HG03575 (cell line): Measurements from ENCODE around the gene GBP6.
"Not testable (repeated sequence)": the region's sequence is repeated elsewhere in the genome, so short reads cannot be mapped to it uniquely, and the experiment has no call there.

Source experiments
- ATAC-seq: cut with Tn5 transposase; IDR thresholded peaks from one replicate; pipeline ENCODE4 v1.9.1; 2021; ENCODE audit not compliant: unreplicated experiment, insufficient number of reproducible peaks, low FRiP score; ENCODE audit errors: extremely low read depth

The GBP6 gene, protein sequence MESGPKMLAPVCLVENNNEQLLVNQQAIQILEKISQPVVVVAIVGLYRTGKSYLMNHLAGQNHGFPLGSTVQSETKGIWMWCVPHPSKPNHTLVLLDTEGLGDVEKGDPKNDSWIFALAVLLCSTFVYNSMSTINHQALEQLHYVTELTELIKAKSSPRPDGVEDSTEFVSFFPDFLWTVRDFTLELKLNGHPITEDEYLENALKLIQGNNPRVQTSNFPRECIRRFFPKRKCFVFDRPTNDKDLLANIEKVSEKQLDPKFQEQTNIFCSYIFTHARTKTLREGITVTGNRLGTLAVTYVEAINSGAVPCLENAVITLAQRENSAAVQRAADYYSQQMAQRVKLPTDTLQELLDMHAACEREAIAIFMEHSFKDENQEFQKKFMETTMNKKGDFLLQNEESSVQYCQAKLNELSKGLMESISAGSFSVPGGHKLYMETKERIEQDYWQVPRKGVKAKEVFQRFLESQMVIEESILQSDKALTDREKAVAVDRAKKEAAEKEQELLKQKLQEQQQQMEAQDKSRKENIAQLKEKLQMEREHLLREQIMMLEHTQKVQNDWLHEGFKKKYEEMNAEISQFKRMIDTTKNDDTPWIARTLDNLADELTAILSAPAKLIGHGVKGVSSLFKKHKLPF

DNA sequence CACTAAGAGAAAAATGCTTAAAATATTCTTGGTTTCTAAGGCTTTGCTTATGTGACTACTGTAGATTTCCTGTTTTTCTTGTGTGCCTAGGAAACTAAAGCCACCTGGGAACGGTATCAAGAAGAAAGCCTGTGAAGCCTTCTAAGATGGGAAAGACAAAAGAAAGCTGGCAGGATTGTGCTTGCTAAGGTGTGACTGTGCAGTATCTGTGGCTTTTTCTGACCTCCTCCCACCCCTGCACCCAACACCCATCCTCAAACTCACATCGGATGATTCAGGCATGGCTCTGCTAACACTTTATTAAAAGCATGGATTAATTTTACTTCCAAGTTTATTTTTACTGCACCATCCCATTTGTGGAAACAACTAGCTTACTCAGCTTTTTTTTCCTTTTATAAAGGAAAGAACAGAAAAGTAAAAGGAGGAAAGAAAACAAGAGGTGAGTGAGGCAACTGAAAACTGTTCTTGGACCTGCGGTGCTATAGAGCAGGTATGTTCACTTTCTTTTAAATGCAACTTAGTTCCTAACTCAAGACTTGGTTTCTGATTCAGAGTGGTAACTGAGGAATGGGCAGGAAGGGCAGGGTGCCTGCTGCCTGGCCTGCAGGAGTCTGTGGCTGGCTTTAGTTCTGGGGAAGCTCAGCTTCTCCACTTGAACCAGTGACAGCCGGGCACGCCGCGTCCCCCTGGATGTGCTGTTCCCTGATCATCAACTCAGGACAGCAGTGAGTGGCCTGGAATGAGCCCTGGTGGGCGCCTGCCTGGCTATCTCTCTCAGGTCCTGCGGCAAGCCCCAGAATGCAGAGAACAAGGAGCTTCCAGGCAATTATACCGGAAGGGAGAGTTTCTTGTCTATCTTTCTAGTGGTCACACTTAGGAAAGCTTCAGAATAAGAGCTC, at the start of gene GBP6:
Gene GBP6, plus strand, starts transcription at position 422 of the 899 bp plus-strand sequence. CDS start 4,493 bp downstream, outside the sequence.
- ATAC-seq, result no peak

DNA sequence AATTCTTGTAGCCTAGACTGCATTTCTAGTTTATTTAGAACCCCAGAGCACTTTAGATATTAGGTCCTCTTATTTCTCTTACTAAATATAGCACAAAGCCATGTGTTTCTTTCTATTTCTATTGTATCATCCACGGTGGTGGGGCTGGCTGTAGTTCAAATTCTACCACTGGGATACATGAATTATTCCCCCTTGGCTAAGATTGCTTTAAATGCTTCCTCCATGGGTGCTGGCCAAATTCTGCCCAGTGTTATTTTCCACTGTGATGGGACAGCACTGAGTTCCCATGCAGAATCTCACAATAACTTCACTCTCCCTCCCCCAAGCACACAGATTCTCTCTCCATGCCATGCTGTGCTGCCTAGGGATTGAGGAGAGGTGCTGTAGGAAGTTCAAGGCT, 41.5 kb upstream of the GBP6 start:
- ATAC-seq, result no peak

DNA sequence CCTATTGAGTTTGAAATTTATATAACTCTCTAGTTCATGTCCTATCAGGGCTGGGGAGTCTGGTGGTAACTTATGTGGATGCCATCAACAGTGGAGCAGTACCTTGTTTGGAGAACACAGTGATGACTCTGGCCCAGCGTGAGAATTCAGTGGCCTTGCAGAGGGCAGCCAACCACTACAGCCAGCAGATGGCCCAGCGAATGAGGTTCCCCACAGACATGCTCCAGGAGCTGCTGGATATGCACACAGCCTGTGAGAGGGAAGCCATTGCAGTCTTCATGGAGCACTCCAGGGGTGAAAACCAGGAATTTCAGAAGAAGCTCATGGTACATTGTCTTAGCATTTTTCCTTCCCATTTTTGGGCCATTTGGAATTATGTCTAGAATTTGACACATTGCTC, 32.0 kb upstream of the GBP6 start:
- no peak for ATAC-seq

DNA sequence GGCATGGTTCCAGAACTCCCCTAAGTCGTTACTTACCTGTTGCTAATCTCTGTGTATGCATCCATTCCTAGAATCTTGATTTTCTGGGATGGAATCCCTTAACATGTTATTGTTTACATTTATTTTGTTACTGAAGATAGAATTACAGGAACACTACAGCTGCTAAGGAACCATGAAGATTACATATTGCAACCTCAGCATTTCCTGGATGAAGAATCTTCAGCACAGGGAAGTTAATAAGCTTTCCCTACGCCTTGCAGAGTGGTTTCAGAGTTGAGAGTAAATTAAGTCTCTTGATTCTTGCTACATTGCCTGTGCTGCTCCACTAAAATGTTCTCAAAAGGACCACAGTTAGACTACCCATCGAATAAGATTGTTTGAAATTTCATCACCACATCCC, 31.4 kb upstream of the GBP6 start:
- ATAC-seq, result no peak

DNA sequence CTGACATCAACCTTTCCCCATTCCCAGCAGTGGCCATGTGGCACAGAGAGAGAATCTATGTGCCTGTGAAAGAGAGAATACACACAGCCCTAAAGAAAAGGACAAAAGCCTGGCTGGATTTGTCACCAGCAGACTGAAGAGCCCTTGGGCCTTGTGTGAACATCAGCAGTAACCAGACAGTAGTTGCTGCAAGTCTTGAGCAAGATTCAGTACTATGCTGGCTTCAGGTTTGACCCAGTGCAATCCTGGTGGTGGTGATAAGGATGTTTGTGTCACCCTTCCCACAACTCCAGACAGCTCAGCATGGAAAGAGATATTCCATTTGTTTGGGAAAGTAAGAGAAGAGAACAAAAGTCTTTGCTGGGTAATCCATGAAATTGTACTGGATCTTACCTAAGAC, 28.4 kb upstream of the GBP6 start:
- no peak for ATAC-seq

DNA sequence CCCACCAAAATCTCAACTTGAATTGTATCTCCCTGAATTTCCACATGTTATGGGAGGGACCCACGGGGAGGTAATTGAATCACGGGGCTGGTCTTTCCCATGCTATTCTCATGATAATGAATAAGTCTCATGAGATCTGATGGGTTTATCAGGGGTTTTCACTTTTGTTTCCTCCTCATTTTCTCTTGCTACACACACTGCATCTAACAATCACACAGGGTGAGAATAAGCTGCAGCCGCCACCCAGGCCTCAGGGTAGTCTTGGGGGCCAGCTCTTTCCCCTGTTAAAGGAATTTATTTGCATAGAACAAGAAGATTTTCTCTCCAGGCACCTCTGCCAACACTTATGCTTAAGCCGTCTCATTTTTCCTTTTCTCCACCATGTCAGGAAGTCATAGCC, 26.0 kb upstream of the GBP6 start:
- no peak for ATAC-seq

DNA sequence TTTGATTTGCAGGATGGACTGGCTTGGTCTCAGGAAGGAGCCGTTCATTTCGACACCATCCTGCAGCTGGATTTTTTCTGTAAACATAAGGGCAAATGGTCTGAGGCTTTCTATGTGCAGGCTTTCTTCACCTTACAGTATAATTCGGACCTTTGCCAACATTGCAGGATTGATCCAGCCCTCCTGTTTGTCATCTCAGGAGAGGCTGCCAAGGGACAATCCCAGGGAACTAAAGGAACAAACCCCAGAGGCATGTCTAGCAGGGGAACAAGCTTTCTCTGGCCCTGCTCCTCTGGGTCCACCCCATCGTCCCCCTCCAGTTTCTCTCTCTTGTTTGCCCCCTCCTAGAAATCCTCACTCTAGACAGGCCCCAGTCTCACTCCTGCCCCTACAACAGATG, 24.8 kb upstream of the GBP6 start:
- no peak for ATAC-seq

DNA sequence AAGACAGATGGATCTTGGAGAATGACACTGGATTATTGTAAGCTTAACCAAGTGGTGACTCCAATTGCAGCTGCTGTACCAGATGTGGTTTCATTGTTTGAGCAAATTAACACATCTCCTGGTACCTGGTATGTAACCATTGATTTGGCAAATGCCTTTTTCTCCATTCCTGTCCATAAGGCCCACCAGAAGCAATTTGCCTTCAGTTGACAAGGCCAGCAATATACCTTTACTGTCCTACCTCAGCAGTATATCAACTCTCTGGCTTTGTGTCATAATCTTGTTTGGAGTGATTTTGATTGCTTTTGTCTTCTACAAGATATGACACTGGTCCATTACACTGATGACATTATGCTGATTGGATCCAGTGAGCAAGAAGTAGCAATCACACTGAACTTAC, 18.4 kb upstream of the GBP6 start:
- ATAC-seq, result not testable (repeated sequence)

DNA sequence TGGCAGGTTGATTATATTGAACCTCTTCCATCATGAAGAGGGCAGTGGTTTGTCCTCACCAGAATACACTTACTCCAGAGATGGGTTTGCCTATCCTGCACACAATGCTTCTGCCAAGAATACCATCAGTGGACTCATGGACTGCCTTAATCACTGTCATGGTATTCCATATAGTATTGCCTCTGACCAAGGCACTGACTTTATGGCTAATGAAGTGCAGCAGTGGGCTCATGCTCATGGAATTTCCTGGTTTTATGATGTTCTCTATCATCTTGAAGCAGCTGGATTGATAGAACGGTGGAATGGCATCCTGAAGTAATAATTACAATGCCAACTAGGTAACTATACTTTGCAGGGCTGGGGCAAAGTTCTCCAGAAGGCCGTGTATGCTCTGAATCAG, 16.6 kb upstream of the GBP6 start:
- ATAC-seq, result no peak

DNA sequence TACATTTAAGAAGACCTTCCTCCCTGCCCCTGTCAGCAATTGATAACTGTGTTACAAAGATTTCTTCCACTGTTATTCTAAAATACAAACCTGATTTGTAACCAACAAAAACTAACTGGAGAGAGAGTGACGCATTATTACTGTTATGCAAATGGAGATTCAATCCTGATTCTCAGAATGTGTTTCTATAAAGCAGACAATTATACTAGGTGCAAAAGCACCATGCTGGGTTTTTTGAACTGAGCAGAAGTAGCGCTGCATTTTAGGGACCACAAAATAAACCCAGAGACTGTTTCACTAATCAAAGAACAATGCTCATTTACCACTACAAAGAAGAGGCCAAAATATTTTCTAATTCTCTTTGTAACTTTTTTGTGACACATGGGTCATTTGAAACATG, 13.6 kb upstream of the GBP6 start:
- no peak for ATAC-seq

DNA sequence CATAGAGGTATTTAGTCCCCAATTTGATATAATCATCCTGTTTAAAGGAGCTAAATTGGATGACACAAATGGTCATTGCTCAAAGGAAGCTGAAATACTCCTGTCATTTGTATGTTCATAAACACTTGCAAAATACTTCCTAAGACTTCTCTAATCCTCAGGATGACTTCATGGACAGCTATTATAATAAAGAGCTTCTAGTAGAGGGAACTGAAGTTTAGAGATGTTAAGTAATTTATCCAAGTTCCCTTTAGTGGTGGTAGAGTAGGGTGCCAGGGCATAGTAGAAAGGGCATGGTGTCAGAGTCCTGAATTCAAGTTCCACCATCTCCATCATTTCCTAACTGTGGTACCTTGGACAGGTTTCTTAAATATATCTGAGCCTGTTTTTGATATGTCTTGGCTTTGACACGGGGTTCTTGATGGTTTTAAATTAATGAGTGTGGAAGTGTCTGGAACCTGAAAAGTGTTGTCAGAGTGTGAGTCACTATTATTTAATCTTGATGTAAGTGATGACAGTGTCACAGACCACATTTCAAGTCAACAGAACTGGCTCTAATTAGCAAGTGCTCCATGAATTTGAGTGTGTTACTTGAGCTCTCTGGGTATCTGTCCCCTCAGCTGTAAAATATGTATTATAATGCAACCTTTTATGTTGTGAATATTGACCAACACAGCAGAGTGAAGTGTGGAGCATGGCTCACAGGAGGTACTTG, 12.1 kb upstream of the GBP6 start:
- no peak for ATAC-seq

DNA sequence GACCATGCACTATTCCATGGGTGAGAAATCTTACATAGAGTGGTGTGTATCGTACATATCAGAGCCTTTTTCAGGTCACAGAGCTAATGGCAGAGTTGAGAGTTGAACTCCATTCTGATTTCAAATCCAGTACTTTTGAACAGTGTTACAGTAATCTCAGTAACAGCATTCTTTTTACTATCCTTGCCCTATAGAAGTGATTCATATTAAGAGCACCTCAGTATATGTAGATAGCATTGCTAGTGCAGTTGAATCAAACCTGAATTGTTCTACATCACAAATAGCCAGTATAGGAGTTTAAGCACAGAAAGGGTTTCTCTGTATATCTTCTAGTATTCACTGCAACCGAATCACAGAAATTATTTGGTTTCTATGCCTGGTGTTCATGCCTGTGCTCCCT, 11.4 kb upstream of the GBP6 start:
- no peak for ATAC-seq

DNA sequence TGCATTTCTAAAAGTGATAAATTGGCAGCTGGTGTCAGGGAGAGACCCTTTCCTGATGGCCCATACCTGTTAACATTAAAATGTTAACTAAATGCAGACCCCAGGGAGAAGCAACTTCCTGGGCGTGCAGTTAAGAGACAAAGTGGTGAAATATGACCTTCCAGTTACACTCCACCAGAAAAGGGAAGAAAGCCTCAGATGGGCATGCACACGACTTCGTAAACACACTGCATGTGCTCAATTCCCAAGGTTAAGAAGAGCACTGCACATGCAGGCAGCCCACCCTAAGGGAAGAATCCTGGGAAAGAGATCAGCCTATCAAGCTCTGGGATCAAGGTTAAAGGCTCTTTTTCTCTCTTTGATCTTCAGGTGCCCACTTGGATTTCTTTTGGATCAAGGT, 9.7 kb upstream of the GBP6 start:
- no peak for ATAC-seq

DNA sequence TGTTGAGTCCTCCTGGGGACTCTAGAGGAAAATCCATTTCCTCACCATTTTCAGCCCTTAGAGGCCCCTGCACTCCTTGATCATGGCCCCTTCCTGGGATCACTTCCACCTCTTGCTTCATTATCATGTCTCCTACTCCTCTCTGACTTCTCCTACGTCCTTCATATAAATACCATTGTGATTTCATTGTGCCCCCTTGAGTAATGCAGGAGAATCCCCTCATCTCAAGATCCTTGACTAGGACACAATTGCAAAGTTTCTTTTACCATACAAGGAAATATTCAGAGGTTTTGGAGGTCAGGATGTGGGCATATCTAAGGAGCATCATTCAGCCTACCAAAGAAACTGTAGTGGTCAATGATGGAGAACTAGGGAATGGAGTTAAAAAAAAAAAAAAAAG, 8.8 kb upstream of the GBP6 start:
- ATAC-seq, result no peak

DNA sequence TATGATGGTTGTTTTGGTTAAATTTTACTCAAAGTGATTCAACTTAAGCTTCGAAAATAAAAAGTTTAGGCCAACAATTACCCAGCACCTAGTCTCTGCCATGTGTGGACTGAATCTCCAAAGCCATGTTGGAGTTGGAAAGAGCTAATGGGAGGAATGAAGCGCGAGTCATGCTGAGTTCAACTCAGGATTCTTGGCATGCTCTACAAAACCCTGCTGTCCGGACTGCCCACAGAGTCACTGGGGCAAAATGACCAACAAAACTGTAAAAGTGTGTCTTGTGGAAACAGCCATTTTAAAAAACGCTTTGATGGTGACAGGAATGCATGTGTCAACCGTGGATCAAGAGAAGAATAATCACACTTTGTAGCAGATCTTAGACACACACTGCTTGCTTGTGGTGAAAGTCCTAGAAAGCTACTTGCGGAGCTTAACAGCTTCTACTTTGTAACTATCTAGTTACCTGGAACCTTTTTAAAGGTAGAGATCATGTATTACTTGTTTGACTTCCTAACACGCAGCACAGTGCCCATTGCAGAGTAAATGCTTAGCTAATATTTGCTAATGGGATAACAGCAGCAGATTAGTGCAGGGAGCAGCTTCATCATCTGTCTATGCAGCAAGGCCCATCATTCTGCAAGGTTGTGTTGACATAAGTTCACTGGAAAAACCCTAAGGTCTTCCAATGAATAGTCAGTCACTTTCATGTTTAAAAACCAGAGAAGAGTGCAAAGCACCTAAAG, 7.0 kb upstream of the GBP6 start:
- ATAC-seq, result no peak

DNA sequence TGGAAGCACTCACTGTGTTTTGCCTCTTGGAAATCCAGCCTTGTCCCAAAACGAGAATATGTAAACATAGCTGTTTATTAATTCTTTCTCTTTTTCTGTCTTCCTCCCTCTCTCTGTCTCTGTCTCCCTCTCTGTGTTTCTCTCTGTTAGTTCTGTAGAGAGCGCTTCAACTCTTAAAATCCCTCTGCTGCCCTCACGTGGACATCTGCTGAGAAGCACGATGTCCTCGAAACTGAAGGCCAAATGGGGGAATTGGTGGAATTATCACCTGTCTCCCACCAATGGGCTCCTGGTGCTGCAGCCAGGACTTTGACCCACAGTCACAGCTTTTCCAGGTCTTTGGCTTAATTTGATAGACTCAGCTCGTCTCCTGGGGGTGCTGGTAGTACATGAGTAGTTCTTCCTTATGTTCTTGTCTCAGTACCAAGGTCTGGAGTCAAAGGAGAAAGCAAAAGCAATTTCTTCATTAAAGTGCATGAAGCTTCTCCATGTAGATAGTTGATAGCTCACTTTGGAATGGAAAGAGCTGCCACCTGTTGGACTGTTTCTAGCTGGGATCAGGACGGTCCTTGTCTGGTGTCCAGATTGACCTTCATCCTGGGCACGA, 5.5 kb upstream of the GBP6 start:
- ATAC-seq, result no peak

DNA sequence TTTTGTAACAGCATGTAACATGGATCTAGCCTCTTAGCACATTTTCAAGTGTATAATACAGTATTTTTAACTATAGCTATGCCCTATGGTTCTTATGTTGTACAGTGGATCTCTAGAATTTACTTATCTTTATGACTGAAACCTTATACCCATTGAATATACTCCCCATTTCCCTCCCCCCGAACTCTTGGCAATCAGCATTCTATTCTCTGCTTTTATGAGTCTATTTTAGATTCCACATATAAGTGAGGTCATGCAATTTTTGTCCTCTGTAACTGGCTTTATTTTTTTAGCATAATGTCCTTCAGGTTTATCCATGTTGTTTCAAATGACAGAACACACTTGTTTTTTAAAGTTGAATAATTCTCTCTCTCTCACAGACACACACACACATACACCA, 3.1 kb upstream of the GBP6 start:
- ATAC-seq, result no peak

DNA sequence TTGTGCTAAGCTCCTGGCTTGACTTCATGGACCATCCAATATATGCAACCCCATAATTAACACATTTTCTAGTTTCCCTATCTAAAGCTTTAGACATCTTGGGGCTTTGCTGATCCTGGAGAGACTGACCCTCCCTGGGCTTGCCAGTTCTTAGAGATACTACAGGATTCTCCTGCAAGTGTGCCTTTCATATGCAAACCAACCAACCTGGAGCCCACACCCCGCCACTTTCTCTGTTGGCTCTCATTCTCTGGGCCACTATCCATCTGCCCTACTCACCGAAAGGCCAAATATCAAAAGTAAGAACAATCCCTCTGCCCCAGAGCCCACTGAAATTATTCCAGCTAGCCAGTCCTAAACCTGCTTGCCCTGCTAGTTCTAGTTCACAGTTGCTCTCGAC, 2.2 kb upstream of the GBP6 start:
- no peak for ATAC-seq
